GM19328 (cell line): ENCODE results near the gene DPP6.

Source experiments
- ATAC-seq: cut with Tn5 transposase; IDR thresholded peaks from one replicate; pipeline ENCODE4 v1.9.1; 2021; ENCODE audit warnings: mild to moderate bottlenecking, moderate library complexity; ENCODE audit not compliant: unreplicated experiment

Gene DPP6

GRCh38 chr7:154843670-154844237 is 791.6 kb downstream of the DPP6 start:
- no peak for ATAC-seq

DNA sequence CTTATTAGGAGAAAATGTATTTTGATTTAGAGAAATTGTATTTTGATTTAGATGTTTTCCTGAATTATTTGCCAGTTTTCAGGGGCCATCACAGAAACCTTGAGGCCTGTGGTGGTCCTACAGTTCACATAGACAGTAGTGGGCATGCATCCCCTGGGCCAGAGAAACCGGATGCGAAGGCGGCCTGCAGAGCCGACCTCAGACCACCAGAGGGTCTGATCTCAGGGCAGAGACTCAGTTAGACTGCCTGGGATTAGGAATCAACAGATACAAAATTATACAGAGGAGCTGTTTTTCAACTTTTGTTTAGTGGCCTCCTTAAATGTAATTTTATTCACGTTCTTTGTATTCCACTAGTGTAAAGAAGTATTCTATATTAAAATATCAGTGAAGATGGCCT is 792.3 kb downstream of the DPP6 start:
- no peak for ATAC-seq

GRCh38 chr7:154844955-154845354 is 792.8 kb downstream of the DPP6 start:
- no peak for ATAC-seq

- ATAC-seq: no peak
Observed at GRCh38 chr7:154848464-154848863, 796.3 kb downstream of the DPP6 start.

DNA sequence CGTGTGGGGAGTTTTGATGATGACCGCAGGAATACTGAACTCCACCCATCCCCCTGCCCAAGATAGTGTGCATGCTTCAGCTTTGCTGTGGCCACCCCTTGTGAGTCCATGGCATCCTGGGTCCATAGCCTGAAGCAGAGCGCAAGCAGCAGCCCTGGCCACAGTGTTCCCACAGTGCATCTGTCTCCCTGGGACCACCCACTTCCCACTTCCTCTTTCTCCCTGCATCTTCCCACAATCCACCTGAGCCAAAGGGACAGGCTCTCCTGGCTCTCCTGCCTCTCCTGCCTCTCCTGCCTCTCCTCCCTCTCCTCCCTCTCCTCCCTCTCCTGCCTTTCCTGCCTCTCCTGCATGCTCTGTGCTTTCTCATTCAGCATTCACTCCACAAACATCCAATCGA is 800.0 kb downstream of the DPP6 start:
- ATAC-seq: no peak

- ATAC-seq: no peak
Observed at GRCh38 chr7:154853063-154853726, 801.0 kb downstream of the DPP6 start.

- ATAC-seq: no peak
Observed at GRCh38 chr7:154853727-154854095, 801.5 kb downstream of the DPP6 start.

DNA sequence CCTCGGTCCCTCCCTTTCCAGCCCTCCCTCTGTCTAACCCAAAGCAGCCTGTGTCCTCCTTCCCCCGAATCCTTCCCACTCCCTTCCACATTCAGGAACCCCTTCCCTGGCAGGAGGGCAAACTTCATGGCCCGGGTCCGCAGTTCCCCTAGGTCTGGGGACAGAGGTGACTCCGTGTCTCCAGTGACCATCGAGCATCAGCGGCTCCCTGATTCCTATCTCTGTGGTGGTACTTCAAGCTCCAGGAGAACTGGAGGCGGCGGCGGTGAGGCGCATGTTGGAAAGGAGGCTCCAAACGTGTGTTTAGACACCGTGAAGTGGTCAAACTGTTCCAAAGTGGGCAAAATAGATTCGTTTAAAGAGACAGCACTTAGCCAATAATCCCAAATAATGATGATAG is 802.6 kb downstream of the DPP6 start:
- ATAC-seq: no peak

DNA sequence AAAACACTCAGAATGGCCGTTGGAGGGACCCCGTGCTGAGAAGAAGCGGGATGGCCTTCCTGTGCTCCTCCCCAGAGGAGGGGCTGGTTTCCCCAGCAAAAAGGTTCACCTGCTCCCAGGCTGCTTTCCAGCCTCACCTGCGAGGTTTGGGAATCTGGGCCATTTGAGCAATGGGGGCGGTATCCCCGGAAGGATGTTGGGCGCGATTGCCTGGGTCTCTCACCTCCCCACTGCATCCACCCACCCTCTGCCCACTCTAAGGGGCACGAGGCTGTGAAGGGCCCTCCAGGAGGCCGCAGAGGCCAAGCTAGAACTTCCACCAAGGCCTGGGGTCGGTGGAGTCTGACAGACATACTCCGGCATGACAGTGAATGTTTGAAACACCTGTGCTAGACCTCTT is 803.2 kb downstream of the DPP6 start:
- ATAC-seq: no peak

- ATAC-seq: no peak
Observed at GRCh38 chr7:154856733-154857132, 804.5 kb downstream of the DPP6 start.

DNA sequence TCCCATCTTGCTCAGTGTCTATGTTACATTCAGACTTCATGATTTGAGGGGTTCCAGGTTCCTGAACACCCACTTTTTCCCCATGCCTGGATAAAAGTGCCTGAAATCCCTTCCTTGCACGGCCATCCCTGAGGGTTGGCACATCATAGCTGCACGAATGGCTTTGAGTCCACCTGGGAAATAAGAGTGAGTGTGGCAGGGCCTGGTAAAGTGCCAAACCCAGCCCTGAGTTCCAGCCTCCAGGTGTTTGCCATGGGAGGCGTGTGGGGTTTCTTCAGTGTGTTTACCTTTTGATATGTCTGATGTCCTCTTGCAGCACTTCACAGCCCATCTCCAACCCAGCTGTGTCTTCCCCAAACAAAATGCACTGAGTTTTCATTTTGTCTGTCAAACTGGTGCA is 805.0 kb downstream of the DPP6 start:
- no peak for ATAC-seq

DNA sequence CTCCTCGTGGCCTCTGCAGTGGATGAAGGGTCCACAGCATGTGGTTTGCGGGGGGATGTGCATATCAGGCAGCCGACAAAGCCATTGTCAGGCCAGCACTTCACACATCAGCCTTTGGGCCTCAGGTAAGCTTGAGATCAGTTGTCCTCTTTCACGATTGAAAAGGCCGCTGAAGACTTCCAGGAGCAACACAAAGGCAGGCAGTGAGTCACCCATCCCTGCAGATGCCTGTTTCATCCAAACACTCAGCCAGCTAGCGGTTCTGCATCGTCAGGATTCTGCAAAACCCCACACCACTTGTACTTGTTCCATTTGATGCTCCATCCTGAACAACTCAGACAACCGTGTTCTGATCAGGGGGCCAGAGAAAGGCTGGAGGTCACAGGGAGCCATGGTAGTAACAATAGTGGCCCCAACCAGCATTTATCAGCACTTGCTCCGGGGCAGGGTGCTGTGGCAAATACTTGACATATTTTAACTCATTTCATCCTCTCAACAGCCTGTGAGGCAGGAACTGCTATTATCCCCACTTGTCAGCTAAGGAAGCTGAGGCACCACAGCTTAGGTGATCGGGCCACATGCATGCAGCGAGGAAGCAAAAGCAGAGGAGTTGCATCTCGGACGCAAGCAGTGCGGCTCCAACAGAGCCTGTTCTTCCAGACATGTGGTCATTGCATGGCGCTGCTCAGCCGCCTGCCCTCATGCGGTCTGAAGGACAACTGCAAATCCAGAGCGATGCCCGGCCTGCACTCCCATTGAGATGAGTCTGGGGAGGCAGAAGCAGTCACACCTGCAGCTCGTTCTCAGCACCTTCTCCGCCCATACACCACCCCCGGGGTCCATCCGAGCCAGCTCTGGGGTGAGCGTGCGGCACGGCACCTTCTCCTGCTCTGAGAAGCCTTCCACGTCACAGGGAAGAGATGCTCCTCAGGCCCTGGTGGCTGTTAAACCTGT is 805.8 kb downstream of the DPP6 start:
- ATAC-seq: no peak

DNA sequence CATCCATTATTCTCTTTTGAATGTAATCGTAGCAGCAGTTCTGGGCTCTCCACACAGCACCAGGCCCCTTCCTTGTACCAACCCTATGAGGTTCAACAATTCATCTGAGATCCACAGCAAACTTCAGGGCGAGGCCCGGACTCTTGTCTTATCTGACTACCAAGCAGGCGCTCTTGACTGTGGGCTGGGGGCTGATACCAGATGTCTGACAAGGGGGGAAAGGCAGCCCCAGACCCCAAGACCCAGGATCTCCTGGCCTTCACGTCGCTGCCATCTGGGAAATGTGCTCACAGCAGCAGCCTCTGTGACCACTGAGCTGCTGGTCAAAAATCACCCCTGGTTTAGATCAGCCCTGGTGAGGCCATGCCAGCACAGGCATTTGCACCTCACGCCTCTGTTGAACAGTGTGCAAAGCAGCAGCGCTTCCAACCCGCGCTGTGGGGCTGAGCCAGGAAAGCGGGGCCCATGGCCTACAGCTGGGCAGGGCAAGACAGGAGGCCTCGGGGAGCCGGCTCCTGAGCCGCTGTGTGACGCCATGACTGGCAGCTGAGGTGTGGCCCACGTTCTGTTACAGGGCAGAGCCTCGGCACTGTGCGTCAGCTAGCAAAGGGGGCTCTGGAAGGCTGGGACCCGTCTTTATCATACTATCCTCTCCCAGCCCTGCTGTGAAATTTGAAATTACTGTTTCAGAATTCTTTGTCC is 806.8 kb downstream of the DPP6 start:
- no peak for ATAC-seq

GRCh38 chr7:154859747-154860620 is 807.8 kb downstream of the DPP6 start:
- ATAC-seq: no peak

- no peak for ATAC-seq
Observed at GRCh38 chr7:154860621-154861375, 808.6 kb downstream of the DPP6 start.

DNA sequence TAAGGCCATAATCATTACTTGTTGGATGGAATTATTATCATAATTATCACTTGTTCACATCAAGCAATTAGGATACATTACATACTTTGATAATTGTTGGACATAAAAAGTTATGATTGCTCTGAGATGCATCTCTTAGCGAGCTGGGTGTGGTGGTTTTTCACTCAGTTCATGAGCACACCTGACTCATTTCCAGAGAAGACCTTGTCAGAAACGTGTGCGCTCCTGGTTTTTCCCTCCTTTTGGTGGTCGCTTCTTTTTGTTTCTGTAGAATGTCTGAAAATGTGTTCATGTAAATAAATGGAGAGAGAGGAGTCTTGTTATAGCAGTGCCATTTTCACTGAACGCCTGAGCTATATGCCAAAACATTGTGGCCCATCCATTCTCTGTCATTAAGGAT is 809.4 kb downstream of the DPP6 start:
- no peak for ATAC-seq

DNA sequence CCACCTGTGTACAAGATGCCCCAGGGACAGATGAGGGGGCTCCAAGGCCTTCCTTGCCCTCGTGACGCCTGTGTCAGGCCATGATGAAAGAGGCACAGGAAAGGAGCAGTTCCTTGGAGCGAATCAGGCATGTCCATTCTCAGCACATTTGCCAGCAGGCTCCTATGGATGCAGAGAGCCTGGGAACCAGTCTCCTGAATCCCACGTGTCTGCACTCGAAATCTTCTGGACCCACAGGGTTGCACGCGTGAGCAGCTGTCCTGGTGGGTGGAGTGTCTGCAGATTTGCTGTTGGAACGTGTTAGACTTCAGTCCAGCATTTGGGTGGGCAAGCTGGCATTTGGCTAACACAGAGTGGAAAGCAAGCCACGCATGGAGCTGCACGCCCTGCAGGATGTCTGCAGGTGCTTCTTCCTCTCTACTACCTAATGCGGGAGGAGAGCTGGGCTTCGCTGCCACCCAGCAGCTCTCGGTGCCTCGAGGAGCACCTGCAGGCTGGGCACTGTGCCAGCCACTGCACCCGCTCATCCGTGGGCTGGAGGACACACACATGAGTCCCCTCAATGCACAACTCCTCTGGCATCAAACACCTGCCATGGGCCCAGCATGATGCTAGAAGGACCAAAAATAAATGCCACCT is 810.1 kb downstream of the DPP6 start:
- ATAC-seq: no peak

- ATAC-seq: no peak
Observed at GRCh38 chr7:154863766-154864522, 811.7 kb downstream of the DPP6 start.

DNA sequence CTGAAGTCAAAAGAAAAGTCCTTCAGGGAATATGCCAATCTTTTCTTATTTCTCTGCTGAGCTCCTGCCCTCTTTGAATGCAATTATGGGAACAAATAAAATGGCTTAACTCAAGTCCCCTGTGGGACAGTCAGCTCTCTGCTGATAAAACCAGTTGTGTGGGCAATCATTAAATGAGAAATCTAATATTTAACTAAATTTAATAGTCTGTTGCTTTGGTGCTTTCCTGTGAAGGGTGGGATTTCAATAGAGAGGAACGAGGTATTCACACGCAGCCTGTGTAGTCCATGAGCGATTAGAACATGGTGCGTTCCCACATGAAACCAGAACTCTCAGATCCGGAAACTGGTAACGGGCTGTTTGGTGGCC is 812.3 kb downstream of the DPP6 start:
- no peak for ATAC-seq
